GM21717 (cell line): ENCODE measurements around the gene B2M.
"Not testable (repeated sequence)": the region's sequence is repeated elsewhere in the genome, so short reads cannot be mapped to it uniquely, and the experiment has no call there.

Source experiments
- ATAC-seq: cut with Tn5 transposase; IDR thresholded peaks from one replicate; pipeline ENCODE4 v1.9.1; 2021; ENCODE audit warnings: mild to moderate bottlenecking, moderate library complexity; ENCODE audit not compliant: unreplicated experiment

The B2M gene

GRCh38 chr15:44697014-44697413 is 14.3 kb upstream of the B2M start:
- ATAC-seq = no peak

DNA sequence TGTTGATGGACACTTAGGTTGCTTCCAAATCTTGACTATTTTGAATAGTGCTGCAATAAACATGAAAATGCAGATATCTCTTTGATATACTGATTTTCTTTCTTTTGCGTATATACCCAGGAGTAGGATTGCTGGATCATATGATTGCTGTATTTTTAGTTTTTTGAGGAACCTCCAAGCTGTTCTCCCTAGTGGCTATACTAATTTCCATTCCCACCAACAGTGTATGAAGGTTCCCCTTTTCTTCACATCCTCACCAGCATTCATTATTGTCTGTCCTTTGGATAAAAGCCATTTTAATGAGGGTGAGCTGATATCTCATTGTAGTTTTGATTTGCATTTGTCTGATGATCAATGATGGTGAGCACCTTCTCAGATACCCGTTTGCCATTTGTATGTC is 12.7 kb upstream of the B2M start:
- ATAC-seq = no peak

DNA sequence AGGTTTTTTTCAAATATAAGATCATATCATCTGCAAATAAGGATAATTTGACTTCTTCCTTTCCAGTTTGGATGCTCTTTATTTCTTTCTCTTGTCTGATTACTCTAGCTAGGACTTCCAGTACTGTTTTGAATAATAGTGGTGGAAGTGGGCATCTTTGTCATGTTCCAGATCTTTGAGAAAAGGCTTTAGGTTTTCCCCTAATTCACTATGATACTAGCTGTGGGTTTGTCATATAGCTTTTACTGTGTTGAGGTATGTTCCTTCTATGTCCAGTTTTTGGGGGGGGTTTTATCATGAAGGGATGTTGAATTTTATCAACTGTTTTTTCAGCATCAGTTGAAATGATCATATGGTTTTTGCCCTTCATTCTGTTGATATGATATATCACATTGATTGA is 10.6 kb upstream of the B2M start:
- not testable (repeated sequence) for ATAC-seq

DNA sequence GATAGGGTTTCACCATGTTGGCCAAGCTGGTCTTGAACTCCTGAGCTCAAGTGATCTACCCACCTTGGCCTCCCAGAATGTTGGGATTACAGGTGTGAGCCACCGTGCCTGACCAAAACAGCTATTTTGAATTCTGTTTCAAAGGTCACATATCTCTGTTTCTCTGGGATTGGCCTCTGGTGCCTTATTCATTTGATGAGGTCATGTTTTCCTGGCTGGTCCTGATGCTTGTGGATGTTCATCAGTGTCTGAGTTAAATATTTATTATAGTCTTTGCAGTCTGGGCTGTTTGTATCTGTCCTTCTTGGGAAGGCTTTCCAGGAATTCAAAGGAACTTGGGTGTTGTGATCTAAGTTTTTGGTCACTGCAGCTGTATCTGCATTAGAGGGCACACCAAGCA is 5.3 kb upstream of the B2M start:
- no peak for ATAC-seq

DNA sequence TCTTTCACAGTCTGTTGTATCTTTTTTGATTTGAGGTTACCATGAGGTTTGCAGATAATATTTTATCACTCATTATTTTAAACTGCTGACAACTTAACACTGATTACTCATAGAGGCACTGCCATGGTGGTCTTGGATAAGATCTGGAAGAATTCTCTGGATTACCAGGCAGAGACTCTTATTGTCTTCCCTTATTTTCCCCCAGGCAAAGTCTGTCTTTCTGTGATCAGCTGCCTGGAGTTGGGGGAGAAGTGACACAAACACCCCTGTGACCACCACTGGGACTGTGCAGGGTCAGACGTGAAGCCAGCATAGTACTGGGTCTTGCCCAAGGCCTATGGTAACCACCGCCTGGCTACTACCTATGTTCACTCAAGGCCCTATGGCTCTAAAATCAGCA is 4.9 kb upstream of the B2M start:
- ATAC-seq = no peak

DNA sequence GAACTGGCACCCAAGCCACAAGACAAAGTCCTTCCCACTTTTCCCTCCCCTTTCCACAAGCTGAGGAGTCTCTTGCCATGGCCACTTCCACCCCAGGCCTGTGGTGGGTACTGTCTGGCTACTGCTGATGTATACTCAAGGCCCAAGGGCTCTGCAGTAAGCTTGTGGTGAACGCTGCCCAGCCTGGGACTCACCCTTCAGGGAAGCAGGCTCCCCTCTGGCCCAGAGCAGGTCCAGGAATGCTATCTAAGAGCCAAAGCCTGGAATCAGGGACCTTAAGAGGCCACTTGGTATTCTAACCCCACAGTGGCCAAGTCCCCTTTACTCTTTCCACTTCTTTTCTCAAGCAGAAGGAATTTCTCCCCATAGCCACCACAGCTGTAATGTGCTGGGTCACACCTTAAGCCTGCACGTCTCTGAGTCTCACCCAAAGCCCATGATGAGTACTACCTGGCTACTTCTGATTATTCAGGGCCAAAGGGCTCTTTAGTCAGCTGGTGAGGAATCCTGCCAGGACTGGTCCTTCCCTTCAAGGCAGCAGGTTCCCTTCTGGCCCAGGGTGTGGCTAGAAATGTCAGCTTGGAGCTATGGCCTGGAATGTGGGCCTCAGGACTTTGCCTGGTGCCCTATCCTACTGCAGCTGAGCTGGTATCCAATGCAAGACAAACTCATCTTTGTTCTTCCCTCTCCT is 4.2 kb upstream of the B2M start:
- no peak for ATAC-seq

GRCh38 chr15:44710236-44711095 is 851 bp upstream of the B2M start:
- ATAC-seq = no peak

DNA sequence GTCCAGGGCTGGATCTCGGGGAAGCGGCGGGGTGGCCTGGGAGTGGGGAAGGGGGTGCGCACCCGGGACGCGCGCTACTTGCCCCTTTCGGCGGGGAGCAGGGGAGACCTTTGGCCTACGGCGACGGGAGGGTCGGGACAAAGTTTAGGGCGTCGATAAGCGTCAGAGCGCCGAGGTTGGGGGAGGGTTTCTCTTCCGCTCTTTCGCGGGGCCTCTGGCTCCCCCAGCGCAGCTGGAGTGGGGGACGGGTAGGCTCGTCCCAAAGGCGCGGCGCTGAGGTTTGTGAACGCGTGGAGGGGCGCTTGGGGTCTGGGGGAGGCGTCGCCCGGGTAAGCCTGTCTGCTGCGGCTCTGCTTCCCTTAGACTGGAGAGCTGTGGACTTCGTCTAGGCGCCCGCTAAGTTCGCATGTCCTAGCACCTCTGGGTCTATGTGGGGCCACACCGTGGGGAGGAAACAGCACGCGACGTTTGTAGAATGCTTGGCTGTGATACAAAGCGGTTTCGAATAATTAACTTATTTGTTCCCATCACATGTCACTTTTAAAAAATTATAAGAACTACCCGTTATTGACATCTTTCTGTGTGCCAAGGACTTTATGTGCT is 527 bp downstream of the B2M start:
- ATAC-seq = peak; percentile 20

GRCh38 chr15:44712346-44713005 is 1.2 kb downstream of the B2M start:
- ATAC-seq = no peak

DNA sequence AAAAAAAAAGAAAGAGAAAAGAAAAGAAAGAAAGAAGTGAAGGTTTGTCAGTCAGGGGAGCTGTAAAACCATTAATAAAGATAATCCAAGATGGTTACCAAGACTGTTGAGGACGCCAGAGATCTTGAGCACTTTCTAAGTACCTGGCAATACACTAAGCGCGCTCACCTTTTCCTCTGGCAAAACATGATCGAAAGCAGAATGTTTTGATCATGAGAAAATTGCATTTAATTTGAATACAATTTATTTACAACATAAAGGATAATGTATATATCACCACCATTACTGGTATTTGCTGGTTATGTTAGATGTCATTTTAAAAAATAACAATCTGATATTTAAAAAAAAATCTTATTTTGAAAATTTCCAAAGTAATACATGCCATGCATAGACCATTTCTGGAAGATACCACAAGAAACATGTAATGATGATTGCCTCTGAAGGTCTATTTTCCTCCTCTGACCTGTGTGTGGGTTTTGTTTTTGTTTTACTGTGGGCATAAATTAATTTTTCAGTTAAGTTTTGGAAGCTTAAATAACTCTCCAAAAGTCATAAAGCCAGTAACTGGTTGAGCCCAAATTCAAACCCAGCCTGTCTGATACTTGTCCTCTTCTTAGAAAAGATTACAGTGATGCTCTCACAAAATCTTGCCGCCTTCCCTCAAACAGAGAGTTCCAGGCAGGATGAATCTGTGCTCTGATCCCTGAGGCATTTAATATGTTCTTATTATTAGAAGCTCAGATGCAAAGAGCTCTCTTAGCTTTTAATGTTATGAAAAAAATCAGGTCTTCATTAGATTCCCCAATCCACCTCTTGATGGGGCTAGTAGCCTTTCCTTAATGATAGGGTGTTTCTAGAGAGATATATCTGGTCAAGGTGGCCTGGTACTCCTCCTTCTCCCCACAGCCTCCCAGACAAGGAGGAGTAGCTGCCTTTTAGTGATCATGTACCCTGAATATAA is 2.0 kb downstream of the B2M start:
- ATAC-seq = no peak

GRCh38 chr15:44715142-44715796 is 4.0 kb downstream of the B2M start:
- no peak for ATAC-seq

GRCh38 chr15:44715797-44716334 is 4.5 kb downstream of the B2M start:
- no peak for ATAC-seq

DNA sequence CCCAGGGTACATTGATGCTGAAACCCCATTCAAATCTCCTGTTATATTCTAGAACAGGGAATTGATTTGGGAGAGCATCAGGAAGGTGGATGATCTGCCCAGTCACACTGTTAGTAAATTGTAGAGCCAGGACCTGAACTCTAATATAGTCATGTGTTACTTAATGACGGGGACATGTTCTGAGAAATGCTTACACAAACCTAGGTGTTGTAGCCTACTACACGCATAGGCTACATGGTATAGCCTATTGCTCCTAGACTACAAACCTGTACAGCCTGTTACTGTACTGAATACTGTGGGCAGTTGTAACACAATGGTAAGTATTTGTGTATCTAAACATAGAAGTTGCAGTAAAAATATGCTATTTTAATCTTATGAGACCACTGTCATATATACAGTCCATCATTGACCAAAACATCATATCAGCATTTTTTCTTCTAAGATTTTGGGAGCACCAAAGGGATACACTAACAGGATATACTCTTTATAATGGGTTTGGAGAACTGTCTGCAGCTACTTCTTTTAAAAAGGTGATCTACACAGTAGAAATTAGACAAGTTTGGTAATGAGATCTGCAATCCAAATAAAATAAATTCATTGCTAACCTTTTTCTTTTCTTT is 5.8 kb downstream of the B2M start:
- ATAC-seq = no peak

GRCh38 chr15:44718180-44718926 is 7.0 kb downstream of the B2M start:
- ATAC-seq = no peak

GRCh38 chr15:44718927-44719292 is 7.6 kb downstream of the B2M start:
- ATAC-seq = no peak

DNA sequence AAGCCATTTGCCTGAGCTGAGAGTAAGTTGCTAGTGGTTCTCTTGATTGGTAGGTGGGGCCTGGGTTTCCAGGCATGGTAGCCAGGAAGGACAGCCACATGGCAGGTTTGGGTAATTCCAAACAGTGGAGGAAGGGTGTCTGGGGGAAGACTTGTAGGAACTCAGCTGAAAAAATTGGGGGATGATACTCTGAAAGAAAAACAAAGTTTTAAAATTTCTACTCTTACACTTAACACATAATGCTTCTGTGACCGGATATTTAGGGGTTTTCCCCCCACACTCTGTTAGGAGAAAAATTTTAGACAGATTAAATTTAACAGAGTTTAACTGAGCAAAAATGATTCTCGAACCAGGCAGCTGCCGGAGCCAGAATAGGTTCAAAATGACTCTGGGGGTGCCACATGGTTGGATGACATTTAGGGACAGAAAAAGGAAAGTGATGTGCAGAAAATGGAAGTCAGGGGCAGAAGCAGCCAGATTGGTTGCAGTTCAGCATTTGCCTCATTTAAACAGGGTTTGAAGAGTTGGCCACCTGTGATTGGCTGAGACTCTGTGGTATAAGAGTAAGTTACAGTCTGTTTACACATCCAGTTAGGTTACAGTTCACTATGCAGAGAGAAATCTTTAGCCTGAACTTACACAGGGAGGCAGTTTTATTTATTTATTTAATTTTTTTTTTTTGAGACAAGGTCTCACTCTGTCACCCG is 8.1 kb downstream of the B2M start:
- peak; percentile 42 for ATAC-seq

- not testable (repeated sequence) for ATAC-seq
These were observed 8.7 kb downstream of the B2M start for GRCh38 chr15:44720000-44720435.
